Kidney tubule cell (primary cell): ENCODE measurements around the gene AOC1.
"Not testable (repeated sequence)": the region's sequence is repeated elsewhere in the genome, so short reads cannot be mapped to it uniquely, and the experiment has no call there.

ENCODE experiments used
- DNase-seq: peaks from one replicate; pipeline ENCODE4 v3.0.0-alpha.2; 2018; ENCODE audit warnings: low spot score

The AOC1 gene

GRCh38 chr7:150897502-150898474, 45.5 kb downstream of the AOC1 start:
- peak; percentile 60 for DNase-seq

DNA sequence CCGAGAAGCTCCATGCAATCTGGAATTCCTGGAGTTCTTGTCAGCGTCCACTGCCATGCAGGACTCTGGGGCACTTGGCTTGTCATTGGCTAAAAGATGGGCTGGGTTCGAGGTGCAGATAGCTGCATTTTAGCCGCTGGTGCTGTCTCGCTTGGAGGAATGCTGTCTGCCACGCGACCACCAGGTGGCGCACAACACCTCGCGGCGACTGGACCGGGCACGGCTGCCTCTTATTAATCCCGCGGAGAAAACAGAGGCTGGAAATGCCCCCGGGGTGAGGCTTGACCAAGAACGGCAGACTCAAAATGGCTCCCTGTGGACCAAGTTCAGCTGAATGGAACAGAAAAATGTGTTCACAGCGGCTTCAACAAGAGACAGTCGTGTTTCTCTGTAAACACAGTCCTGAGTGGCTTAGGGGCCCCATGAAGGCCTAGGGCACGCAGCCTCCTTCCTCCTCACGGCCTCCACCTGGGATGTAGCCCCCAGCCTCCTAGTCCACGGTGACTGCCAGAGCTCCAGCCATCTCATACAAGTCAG, 46.2 kb downstream of the AOC1 start:
- peak; percentile 76 for DNase-seq

DNA sequence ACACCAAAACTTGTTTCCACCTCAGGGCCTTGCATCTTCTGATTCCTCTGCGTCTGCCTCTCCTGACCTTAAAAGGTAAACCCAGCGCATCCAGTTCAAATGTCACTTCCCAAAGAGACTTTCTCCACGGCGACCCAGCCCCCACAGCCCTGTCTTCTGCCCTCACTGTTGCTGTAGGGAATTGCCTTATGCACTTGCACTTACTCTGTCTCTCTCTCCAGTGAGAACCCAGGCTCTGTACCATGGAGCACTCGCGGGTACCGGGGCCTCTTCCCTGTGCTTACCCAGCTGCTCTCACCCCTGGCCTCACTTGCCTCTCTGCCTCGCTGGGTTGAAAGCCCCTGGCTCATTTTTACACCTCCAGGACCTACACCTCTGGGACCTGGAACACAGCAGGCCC, 48.4 kb downstream of the AOC1 start:
- DNase-seq = no peak

GRCh38 chr7:150901160-150902035, 49.1 kb downstream of the AOC1 start:
- peak; percentile 71 for DNase-seq

GRCh38 chr7:150902078-150903033, 50.0 kb downstream of the AOC1 start:
- no peak for DNase-seq

DNA sequence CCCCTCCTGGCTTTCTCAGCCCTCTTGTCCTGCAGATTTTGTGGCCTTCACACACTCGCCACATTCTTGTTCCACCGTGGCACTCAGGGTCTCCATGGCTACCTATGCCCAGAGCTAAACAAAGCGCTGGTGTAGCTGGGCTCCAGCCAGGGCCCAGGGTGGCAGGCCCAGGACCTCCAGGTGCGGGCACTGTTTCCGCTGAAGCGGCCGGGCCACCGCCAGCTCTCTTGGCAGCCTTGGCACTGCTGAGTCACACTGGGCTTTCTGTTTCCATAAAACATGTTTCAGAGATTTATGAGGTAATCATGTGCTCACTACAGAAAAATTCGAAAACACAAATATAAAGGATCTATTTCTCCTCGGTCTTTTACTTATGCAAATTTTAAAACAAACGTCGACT, 51.3 kb downstream of the AOC1 start:
- DNase-seq = peak; percentile 85

DNA sequence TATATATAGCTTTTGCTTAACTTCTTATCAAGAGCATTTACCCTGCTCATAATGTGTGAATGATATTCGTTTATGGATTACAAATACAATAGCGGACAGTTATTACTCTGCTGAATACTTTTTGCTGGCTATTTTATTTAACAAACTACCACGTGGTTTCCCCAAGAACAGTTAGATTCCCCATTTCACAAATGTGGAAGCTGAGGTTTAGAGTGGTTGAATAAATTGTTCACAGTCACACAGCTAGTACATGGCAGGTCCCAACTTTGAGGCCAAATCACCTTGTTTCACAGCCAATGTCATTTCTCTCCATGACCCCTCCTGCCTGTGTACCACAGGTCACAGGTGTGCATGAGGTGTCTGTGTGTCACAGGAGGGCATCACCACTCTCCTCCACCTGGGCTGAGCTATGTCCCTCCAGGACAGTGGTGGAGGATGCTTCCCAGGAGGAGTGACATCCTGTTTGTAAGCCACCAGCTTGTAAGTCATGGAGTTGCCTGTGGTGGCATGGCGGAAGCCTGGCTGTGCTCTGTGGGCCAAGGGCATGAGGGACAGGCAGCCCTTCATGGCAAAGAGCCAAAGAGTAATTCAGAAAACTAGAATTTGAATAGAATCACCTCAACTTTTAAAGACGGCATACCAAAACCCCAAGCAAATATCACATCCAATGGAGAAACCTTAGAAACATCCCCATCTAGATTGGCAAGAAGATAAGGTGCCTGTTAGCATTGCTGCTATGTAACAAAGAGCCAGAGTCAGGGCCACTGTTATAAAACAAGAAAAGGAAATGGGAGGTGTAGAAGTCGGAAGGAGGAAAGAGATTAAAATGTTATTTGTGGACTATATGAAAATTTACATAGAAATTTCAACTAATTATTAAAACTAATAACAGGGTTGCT, 51.9 kb downstream of the AOC1 start:
- peak; percentile 33 for DNase-seq

- DNase-seq = no peak
Observed at GRCh38 chr7:150908173-150908572, 55.9 kb downstream of the AOC1 start.

DNA sequence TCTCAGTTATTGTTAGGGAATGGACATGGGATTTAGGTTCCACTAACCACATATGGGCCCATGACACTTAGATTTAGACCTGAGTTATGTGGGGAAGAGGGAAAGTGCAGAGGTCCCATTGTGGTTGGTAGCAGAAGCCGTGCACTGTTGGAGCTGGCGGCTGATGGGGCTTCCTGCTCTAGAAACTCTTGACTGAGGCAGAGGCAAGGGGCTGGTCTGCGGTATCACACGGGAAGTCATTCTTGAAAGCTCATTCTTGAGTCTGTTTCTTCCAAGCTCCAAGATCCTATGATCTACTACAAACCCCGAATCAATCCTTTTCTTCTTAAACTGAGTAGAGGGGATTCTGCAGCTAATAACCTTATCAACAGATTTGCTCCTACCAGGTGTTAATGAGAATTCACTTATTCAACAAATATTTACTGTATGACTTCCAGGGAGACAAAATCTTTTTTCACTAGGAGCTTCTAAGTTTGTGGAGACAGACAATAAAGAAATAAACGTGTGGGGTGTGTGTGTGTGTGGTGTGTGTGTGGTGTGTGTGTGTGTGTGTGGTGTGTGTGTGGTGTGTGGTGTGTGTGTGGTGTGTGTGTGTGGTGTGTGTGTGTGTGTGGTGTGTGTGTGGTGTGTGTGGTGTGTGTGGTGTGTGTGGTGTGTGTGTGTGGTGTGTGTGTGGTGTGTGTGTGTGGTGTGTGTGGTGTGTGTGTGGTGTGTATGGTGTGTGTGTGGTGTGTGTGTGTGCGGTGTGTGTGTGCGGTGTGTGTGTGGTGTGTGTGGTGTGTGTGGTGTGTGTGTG, 57.1 kb downstream of the AOC1 start:
- no peak for DNase-seq

- not testable (repeated sequence) for DNase-seq
Observed at GRCh38 chr7:150910305-150910995, 58.1 kb downstream of the AOC1 start.

GRCh38 chr7:150910996-150911422, 58.7 kb downstream of the AOC1 start:
- no peak for DNase-seq
